Glomerular visceral epithelial cell (primary cell): ENCODE measurements around the gene DAPK3.
"Not testable (repeated sequence)": the region's sequence is repeated elsewhere in the genome, so short reads cannot be mapped to it uniquely, and the experiment has no call there.

Source experiments
- DNase-seq: peaks from one replicate; pipeline ENCODE4 v3.0.0-alpha.2; 2016; ENCODE audit errors: extremely low spot score

DAPK3 gene

GRCh38 chr19:3955276-3955675 lies 15.6 kb downstream of the DAPK3 start:
- DNase-seq, result not testable (repeated sequence)

GRCh38 chr19:3954107-3954506 lies 16.8 kb downstream of the DAPK3 start:
- no peak for DNase-seq

- not testable (repeated sequence) for DNase-seq
Measured at GRCh38 chr19:3952755-3953276, 18.1 kb downstream of the DAPK3 start.

- no peak for DNase-seq
Measured at GRCh38 chr19:3950871-3951861, 19.7 kb downstream of the DAPK3 start.

GRCh38 chr19:3949997-3950859 lies 20.7 kb downstream of the DAPK3 start:
- DNase-seq, result no peak

- DNase-seq, result no peak
Measured at GRCh38 chr19:3949294-3949693, 21.6 kb downstream of the DAPK3 start.

GRCh38 chr19:3947316-3947933 lies 23.5 kb downstream of the DAPK3 start:
- DNase-seq, result not testable (repeated sequence)

- DNase-seq, result no peak
Measured at GRCh38 chr19:3945838-3946237, 25.1 kb downstream of the DAPK3 start.

GRCh38 chr19:3944018-3944721 lies 26.7 kb downstream of the DAPK3 start:
- no peak for DNase-seq

- DNase-seq, result no peak
Measured at GRCh38 chr19:3942790-3943409, 28.0 kb downstream of the DAPK3 start.

- DNase-seq, result not testable (repeated sequence)
Measured at GRCh38 chr19:3938300-3938950, 32.5 kb downstream of the DAPK3 start.

GRCh38 chr19:3936506-3937442 lies 34.1 kb downstream of the DAPK3 start:
- no peak for DNase-seq

- no peak for DNase-seq
Measured at GRCh38 chr19:3932931-3933810, 37.7 kb downstream of the DAPK3 start, which contains the start of gene NMRK2. Gene NMRK2 (plus strand): TSS chr19:3933069. CDS start chr19:3933672, 603 bp downstream.

- no peak for DNase-seq
Measured at GRCh38 chr19:3931041-3931440, 39.9 kb downstream of the DAPK3 start.

GRCh38 chr19:3923912-3924311 lies 47.0 kb downstream of the DAPK3 start:
- DNase-seq, result no peak

- no peak for DNase-seq
Measured at GRCh38 chr19:3923096-3923758, 47.7 kb downstream of the DAPK3 start.

GRCh38 chr19:3919793-3920192 lies 51.1 kb downstream of the DAPK3 start:
- DNase-seq, result no peak
